Smooth muscle cell (in vitro differentiated cells): ENCODE data around the gene GBA2. TPM values are rescaled to one million over a fixed set of nuclear protein-coding genes. Genes with fewer than 3 reads are reported as not detected.

Source experiments
- DNase-seq: peaks from one replicate; lab custom pipeline; 2025; ENCODE audit not compliant: unreplicated experiment; lab: John Stamatoyannopoulos, UW
- H2AFZ ChIP-seq: fragments of 200-600 bp; sonication (generic); 2 replicates; pipeline ENCODE4 v1.6.0; 2016; ENCODE audit warnings: antibody characterized with exemption, low read depth, mild to moderate bottlenecking
- H3F3A ChIP-seq: fragments of 200-600 bp; sonication (generic); 2 replicates; pipeline ENCODE4 v1.6.0; 2017; ENCODE audit warnings: antibody characterized with exemption, low read depth
- H3K27ac ChIP-seq: fragments of 200-600 bp; sonication (generic); 2 replicates; pipeline ENCODE4 v1.5.1; 2016; ENCODE audit warnings: low read depth, mild to moderate bottlenecking
- H3K27me3 ChIP-seq: fragments of 200-600 bp; sonication (generic); 2 replicates; pipeline ENCODE4 v1.6.1; 2016; ENCODE audit warnings: low read depth, mild to moderate bottlenecking
- H3K36me3 ChIP-seq: fragments of 200-600 bp; sonication (generic); 2 replicates; pipeline ENCODE4 v1.5.1; 2016; ENCODE audit warnings: low read depth
- H3K4me1 ChIP-seq: fragments of 200-600 bp; sonication (generic); 2 replicates; pipeline ENCODE4 v1.5.1; 2016; ENCODE audit warnings: low read depth
- H3K4me2 ChIP-seq: fragments of 200-600 bp; sonication (generic); 2 replicates; pipeline ENCODE4 v1.6.0; 2016; ENCODE audit warnings: mild to moderate bottlenecking
- H3K4me3 ChIP-seq: fragments of 200-600 bp; sonication (generic); 2 replicates; pipeline ENCODE4 v1.5.1; 2016; ENCODE audit warnings: mild to moderate bottlenecking
- H3K79me2 ChIP-seq: fragments of 200-600 bp; sonication (generic); 2 replicates; pipeline ENCODE4 v1.6.0; 2016; ENCODE audit warnings: low read depth, mild to moderate bottlenecking
- H3K9ac ChIP-seq: fragments of 200-600 bp; sonication (generic); 2 replicates; pipeline ENCODE4 v1.6.0; 2016; ENCODE audit warnings: low read depth
- H3K9me3 ChIP-seq: fragments of 200-600 bp; sonication (generic); replicated peaks from 2 replicates; pipeline ENCODE4 v1.5.1; 2016; ENCODE audit warnings: low read depth
- H4K20me1 ChIP-seq: fragments of 200-600 bp; sonication (generic); 2 replicates; pipeline ENCODE4 v1.6.0; 2016; ENCODE audit warnings: low read depth
- CTCF ChIP-seq: fragments of 200-600 bp; sonication (generic); IDR thresholded peaks from 2 replicates; pipeline ENCODE4 v1.5.1; 2017; ENCODE audit warnings: borderline replicate concordance, mild to moderate bottlenecking, antibody characterized with exemption; ENCODE audit not compliant: insufficient read depth, poor library complexity, severe bottlenecking
- WGBS: methylation state at CpG from one replicate; pipeline ENCODE4 v1.1.7; 2016; ENCODE audit warnings: low lambda C conversion rate; 5-methylcytosine and 5-hydroxymethylcytosine counted together
- polyA plus RNA-seq: library from polyadenylated mRNA; unstranded; fragments of >200 nt; fragmentation: Nextera tagmentation; extraction: Ambion mirVana; gene quantifications from 2 replicates; pipeline ENCODE4 v1.2.1, GENCODE V29; 2016
- total RNA-seq: library from RNA; depleted of rRNA; stranded (reverse); fragments of >200 nt; gene quantifications from 2 replicates; pipeline ENCODE4 v1.2.3, GENCODE V29; 2014

Gene GBA2
- total and polyA plus RNA-seq, 2 experiments from 2014 or later = 35.3 to 37.8 TPM

GRCh38 chr9:35741740-35742139, 7.3 kb downstream of the GBA2 start:
- H3K4me1 ChIP-seq = peaks cover 8% of the 10 kb centered on the region
- H4K20me1 ChIP-seq = peaks cover 47% of the 10 kb centered on the region
- H3K36me3 ChIP-seq = no peaks in the 10 kb centered on the region
- H3K9ac ChIP-seq = no peak overlapping the region
- H3F3A ChIP-seq = peaks cover 8% of the 10 kb centered on the region
- no peak overlapping the region for H3K27ac ChIP-seq
- H3K9me3 ChIP-seq = no peaks in the 10 kb centered on the region
- H3K4me2 ChIP-seq = no peak overlapping the region
- DNase-seq = no peak
- no peak overlapping the region for H3K4me3 ChIP-seq
- H3K79me2 ChIP-seq = peaks cover 43% of the 10 kb centered on the region
- WGBS = 89% methylated on average over 7 of the region's 7 CpGs
- no peaks in the 10 kb centered on the region for H3K27me3 ChIP-seq
- H2AFZ ChIP-seq = no peak overlapping the region
- no peak for TF ChIP-seq CTCF

GRCh38 chr9:35740243-35740642, 8.8 kb downstream of the GBA2 start:
- Histone ChIP-seq H3K4me2 (no peak overlapping the region), H3K27me3 (no peaks in the 10 kb centered on the region), H3F3A (peaks cover 16% of the 10 kb centered on the region), H3K9me3 (no peaks in the 10 kb centered on the region), H4K20me1 (peaks cover 43% of the 10 kb centered on the region), H3K4me3 (no peak overlapping the region), H2AFZ (no peak overlapping the region), H3K4me1 (no peaks in the 10 kb centered on the region), H3K36me3 (no peaks in the 10 kb centered on the region), H3K9ac (no peak overlapping the region), H3K27ac (no peak overlapping the region), H3K79me2 (peaks cover 32% of the 10 kb centered on the region)
- DNase-seq = no peak
- TF ChIP-seq CTCF = no peak
- 96% methylated on average over 6 of the region's 6 CpGs for WGBS

GRCh38 chr9:35738924-35739323, 10.1 kb downstream of the GBA2 start:
- WGBS = 96% methylated on average over 7 of the region's 7 CpGs
- H4K20me1 ChIP-seq = peaks cover 29% of the 10 kb centered on the region
- H3K9ac ChIP-seq = no peak overlapping the region
- no peaks in the 10 kb centered on the region for H3K27me3 ChIP-seq
- H3F3A ChIP-seq = peaks cover 24% of the 10 kb centered on the region
- peaks cover under 1% of the 10 kb centered on the region for H3K4me1 ChIP-seq
- no peak for TF ChIP-seq CTCF
- no peak overlapping the region for H3K27ac ChIP-seq
- peaks cover 32% of the 10 kb centered on the region for H3K79me2 ChIP-seq
- no peak overlapping the region for H3K4me2 ChIP-seq
- no peak overlapping the region for H3K4me3 ChIP-seq
- H3K36me3 ChIP-seq = no peaks in the 10 kb centered on the region
- no peaks in the 10 kb centered on the region for H3K9me3 ChIP-seq
- no peak for DNase-seq
- H2AFZ ChIP-seq = no peak overlapping the region

GRCh38 chr9:35738186-35738585, 10.8 kb downstream of the GBA2 start:
- H3K4me3 ChIP-seq = no peak overlapping the region
- peaks cover 8% of the 10 kb centered on the region for H3K4me1 ChIP-seq
- H3K4me2 ChIP-seq = no peak overlapping the region
- peaks cover 32% of the 10 kb centered on the region for H3K79me2 ChIP-seq
- H3K9me3 ChIP-seq = no peaks in the 10 kb centered on the region
- TF ChIP-seq CTCF = no peak
- H3K36me3 ChIP-seq = no peaks in the 10 kb centered on the region
- no peaks in the 10 kb centered on the region for H3K27me3 ChIP-seq
- H3K9ac ChIP-seq = no peak overlapping the region
- no peak overlapping the region for H2AFZ ChIP-seq
- no peak for DNase-seq
- 82% methylated on average over 4 of the region's 4 CpGs for WGBS
- H4K20me1 ChIP-seq = peaks cover 23% of the 10 kb centered on the region
- H3K27ac ChIP-seq = no peak overlapping the region
- peaks cover 24% of the 10 kb centered on the region for H3F3A ChIP-seq
